ENCODE results near the gene BRF1.

DNA sequence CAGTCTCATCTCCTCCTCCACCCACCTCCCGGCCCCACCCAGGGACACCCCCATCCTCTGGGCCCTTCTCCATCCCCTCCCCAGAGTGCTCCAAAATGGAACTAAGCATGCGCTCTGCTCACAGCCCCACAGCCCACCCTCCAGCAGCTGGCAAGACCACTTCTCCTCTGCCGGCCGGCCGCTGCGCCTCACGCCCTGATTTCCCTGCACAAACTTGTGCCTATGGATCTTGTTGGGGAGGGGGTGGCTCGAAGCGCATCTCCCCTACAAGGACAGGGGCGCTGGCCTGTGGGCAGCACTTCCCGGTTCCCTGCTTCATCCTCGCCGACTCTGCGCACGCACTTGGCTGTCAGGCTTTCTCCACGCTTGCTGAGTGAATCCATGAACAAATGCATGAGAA is 100.2 kb downstream of the BRF1 start:
- TF ChIP-seq, protein P1, sequence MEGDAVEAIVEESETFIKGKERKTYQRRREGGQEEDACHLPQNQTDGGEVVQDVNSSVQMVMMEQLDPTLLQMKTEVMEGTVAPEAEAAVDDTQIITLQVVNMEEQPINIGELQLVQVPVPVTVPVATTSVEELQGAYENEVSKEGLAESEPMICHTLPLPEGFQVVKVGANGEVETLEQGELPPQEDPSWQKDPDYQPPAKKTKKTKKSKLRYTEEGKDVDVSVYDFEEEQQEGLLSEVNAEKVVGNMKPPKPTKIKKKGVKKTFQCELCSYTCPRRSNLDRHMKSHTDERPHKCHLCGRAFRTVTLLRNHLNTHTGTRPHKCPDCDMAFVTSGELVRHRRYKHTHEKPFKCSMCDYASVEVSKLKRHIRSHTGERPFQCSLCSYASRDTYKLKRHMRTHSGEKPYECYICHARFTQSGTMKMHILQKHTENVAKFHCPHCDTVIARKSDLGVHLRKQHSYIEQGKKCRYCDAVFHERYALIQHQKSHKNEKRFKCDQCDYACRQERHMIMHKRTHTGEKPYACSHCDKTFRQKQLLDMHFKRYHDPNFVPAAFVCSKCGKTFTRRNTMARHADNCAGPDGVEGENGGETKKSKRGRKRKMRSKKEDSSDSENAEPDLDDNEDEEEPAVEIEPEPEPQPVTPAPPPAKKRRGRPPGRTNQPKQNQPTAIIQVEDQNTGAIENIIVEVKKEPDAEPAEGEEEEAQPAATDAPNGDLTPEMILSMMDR (conservative IDR thresholded peaks at IDR 0.05 in 1 of 2, IDR thresholded peaks at IDR 0.05 in 1 of 2; ENCODE audit: low read depth in 1 of 2, low read length in 2 of 2) = no peak
- no peak for TF ChIP-seq EZH2 (IDR thresholded peaks at IDR 0.05; ENCODE audit: low read length, missing control alignments)

Data from fibroblast of lung (primary cell).